Ectodermal cell (in vitro differentiated cells): ENCODE data around the gene DNAH7. TPM values are rescaled to one million over a fixed set of nuclear protein-coding genes. Genes with fewer than 3 reads are reported as not detected.

Experiments
- H3K27ac ChIP-seq: 2 replicates; pipeline ENCODE4 v1.7.0; 2013; ENCODE audit warnings: mild to moderate bottlenecking, low read depth, low read length; ENCODE audit not compliant: insufficient read depth, poor library complexity, severe bottlenecking
- H3K27me3 ChIP-seq: 2 replicates; pipeline ENCODE4 v1.7.0; 2013; ENCODE audit warnings: mild to moderate bottlenecking, low read length; ENCODE audit not compliant: insufficient read depth, control insufficient read depth, poor library complexity, severe bottlenecking
- H3K36me3 ChIP-seq: one replicate; pipeline ENCODE4 v1.7.0; 2013; ENCODE audit warnings: low read length; ENCODE audit not compliant: control insufficient read depth, insufficient read depth
- H3K4me1 ChIP-seq: one replicate; pipeline ENCODE4 v1.7.0; 2013; ENCODE audit warnings: low read length; ENCODE audit not compliant: control insufficient read depth, insufficient read depth
- H3K4me3 ChIP-seq: 2 replicates; pipeline ENCODE4 v1.7.0; 2013; ENCODE audit warnings: low read depth, low read length, control low read depth; ENCODE audit not compliant: insufficient read depth
- H3K9me3 ChIP-seq: 2 replicates; pipeline ENCODE4 v1.7.0; 2013; ENCODE audit warnings: mild to moderate bottlenecking, low read length, moderate library complexity; ENCODE audit not compliant: control insufficient read depth
- WGBS, 2 experiments: methylation state at CpG; one replicate each; pipeline ENCODE4 v1.1.7; 2013; ENCODE audit warnings: missing lambda C conversion rate in 2 of 2; 5-methylcytosine and 5-hydroxymethylcytosine counted together
- polyA plus RNA-seq, 4 experiments: library from polyadenylated mRNA; stranded (reverse); fragments of 50-300 nt; gene quantifications; one replicate each; pipeline ENCODE4 v1.2.3, GENCODE V29; 2013

Gene DNAH7
- polyA plus RNA-seq (2013, experiment 1 of 4) = 0.80 TPM
- 0.76 TPM for polyA plus RNA-seq (2013, experiment 2 of 4)
- polyA plus RNA-seq (2013, experiment 3 of 4) = 1.5 TPM
- polyA plus RNA-seq (2013, experiment 4 of 4) = 0.93 TPM

DNA sequence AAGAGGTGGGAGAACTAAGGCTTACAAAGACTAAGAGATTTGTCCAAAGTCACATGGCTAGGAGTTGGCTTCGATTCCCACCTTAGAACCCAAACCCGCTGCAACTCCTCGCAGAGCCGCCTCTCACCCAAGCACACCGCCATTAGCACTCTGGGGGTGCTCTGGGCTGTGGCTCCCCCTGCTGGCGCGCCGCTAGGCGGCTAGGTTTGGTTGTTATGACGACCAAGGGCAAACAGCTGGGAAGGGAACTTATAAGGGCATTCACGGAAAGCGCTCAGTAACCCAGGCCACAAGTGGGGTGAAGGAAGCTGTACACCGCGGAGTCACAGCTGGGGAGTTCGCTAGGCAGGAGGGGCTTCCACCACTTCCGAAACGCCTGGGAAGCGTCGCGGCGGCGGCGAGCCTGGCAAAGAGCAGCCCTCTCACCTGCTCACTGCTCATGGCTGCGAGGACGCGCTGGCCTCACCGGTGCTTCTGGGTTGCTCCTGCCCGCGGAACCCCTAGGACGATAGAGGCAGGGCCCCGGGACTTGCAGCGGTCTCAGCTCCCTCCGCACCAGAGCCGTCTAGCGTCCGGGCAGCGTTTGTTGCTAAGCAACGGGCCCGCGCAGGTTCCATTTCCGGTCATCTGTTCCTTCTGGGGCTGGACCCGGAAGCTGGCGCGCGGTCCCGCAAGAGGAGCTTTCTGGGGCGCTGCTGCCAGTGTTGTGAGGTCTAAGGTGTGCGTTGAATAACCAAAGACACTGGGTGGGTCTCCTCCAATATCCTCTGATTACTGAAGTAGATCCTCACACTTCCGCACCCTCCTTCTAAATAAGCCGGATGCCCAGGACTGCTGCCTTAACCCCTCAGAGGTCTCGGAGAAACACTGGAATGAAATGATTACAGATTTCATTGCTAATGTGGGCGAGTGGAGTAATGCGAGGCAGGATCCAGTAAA is at the start of gene DNAH7:
DNAH7 (minus strand) TSS at position 567 of the 939 bp plus-strand sequence; CDS start at position 441, 126 bp downstream.
- WGBS, 2 experiments = 9% methylated on average over 53 of the region's 53 CpGs
- H3K4me3 ChIP-seq = peak within 1 kb of the TSS; percentile 83
- H3K27ac ChIP-seq = peak within 1 kb of the TSS; percentile 76
- H3K4me1 ChIP-seq = no peaks in the 10 kb centered on the region
- peaks cover 24% of the 10 kb centered on the region for H3K27me3 ChIP-seq
- H3K9me3 ChIP-seq = no peaks in the 10 kb centered on the region
- H3K36me3 ChIP-seq = no peaks in the 10 kb centered on the region

GRCh38 chr2:196117214-196117705 is 48.6 kb upstream of the DNAH7 start:
- no peak overlapping the region for H3K4me3 ChIP-seq
- H3K4me1 ChIP-seq = peaks cover 9% of the 10 kb centered on the region
- H3K27me3 ChIP-seq = no peaks in the 10 kb centered on the region
- H3K9me3 ChIP-seq = no peaks in the 10 kb centered on the region
- WGBS, 2 experiments = 86 to 95% methylated on average over 2 to 4 of the region's 4 CpGs
- H3K36me3 ChIP-seq = no peaks in the 10 kb centered on the region
- no peak overlapping the region for H3K27ac ChIP-seq

DNA sequence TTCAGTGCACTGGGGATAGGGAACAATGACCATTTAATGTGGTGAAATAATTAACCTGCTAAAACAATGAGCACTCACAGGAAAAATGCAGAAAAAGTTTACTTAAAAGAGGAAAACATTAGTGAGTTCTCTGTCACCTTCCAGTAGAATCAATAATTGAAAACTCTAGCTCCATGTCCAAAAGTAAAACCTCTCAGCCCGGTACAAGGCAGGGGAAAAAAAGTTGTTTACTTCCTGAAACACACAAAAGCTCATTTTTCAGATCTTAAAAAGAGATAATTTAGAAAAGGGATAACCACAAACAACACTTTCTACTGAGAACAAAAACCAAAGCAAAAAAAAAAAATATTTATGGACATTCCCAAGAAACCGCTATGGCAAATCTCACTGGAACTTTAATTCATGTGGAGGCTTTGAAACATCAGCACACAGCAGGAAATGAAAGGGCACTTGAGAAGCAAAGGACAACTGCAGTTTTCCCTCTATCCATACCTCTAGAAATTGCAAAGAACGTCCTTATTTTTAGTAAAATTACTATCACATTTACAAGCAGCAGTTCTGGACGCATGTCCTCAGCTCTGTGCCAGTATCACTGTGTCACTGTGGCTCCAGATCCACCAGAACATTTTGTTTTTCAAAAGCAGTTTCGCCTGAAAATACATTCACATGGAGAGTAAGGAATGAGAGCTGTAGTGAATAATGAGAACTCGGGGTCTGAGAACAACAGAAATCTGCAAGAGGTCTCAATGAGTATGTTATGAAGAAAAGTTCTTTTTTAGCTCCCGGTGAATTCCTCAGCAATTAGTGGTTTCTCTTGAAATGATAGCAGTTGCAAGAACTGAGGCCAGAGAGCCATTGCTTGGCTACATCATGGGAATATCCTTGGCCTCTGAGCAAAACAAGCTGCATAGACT is 44.7 kb upstream of the DNAH7 start:
- WGBS, 2 experiments = 15 to 19% methylated on average over 6 to 7 of the region's 7 CpGs
- Histone ChIP-seq H3K9me3 (no peaks in the 10 kb centered on the region), H3K27ac (peak overlapping the region; percentile 90), H3K4me3 (no peak overlapping the region), H3K36me3 (no peaks in the 10 kb centered on the region), H3K27me3 (no peaks in the 10 kb centered on the region), H3K4me1 (peaks cover 12% of the 10 kb centered on the region)

GRCh38 chr2:196112418-196113034 is 43.9 kb upstream of the DNAH7 start:
- no peaks in the 10 kb centered on the region for H3K36me3 ChIP-seq

DNA sequence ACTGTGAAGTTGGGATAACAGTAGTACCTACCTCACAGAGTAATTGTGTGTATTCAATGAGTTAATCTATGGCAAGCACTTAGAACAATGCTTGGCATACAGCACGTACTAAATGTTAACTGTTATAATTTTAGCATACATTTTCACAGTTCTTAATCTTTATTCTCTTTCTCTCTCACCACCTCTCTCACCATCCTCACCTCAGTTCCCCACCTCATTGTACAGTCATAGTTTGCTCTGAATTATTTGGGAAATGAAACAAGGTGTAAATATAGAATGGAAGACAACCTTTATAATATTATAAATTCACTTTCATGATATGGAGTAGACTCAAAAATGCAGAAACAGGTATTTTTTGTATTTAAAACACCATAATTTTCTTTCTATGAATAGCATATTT is 40.0 kb upstream of the DNAH7 start:
- Histone ChIP-seq H3K27ac (no peak overlapping the region), H3K4me1 (peaks cover 12% of the 10 kb centered on the region), H3K27me3 (no peaks in the 10 kb centered on the region), H3K9me3 (no peaks in the 10 kb centered on the region), H3K36me3 (no peaks in the 10 kb centered on the region), H3K4me3 (no peak overlapping the region)
- WGBS, 2 experiments = 80 to 90% methylated on average over 1 of the region's 1 CpG

More at GRCh38 chr2:196112418-196113034, 43.9 kb upstream of the DNAH7 start:
- H3K27me3 ChIP-seq = no peaks in the 10 kb centered on the region
- peaks cover 12% of the 10 kb centered on the region for H3K4me1 ChIP-seq
- WGBS, 2 experiments = 14 to 47% methylated on average over 3 to 4 of the region's 5 CpGs
- no peak overlapping the region for H3K4me3 ChIP-seq
- peak overlapping the region; percentile 90 for H3K27ac ChIP-seq
- H3K9me3 ChIP-seq = no peaks in the 10 kb centered on the region

GRCh38 chr2:196105951-196106350 is 37.3 kb upstream of the DNAH7 start:
- no peaks in the 10 kb centered on the region for H3K27me3 ChIP-seq
- no peaks in the 10 kb centered on the region for H3K9me3 ChIP-seq
- H3K4me1 ChIP-seq = no peaks in the 10 kb centered on the region
- 91 to 97% methylated on average over 5 of the region's 5 CpGs for whole genome bisulfite sequencing, 2 experiments
- H3K27ac ChIP-seq = no peak overlapping the region
- no peak overlapping the region for H3K4me3 ChIP-seq
- no peaks in the 10 kb centered on the region for H3K36me3 ChIP-seq

DNA sequence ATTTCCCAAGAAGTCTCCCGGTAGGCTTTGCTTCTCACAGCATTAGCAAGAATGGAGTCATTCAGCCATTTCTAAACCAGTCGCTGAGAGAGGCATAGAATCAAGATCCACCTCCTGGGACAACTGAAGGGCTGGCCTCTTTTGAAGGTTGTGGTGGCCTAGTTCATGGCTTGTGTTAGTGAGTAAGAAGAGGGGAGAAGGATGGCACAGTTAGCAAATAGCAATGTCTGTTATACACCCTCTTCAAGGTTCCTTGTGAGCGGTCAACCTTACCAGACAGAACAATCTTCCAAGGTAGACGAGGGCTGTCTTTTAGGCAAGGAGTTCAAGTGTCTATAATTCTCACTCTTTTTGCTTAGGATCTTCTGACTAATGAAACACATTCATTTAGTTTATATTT is 35.4 kb upstream of the DNAH7 start:
- Histone ChIP-seq H3K9me3 (no peaks in the 10 kb centered on the region), H3K36me3 (no peaks in the 10 kb centered on the region), H3K27me3 (no peaks in the 10 kb centered on the region), H3K27ac (no peak overlapping the region), H3K4me1 (no peaks in the 10 kb centered on the region), H3K4me3 (no peak overlapping the region)
- WGBS, 2 experiments = 93 to 95% methylated on average over 4 of the region's 4 CpGs

- H3K36me3 ChIP-seq = no peaks in the 10 kb centered on the region
- H3K27me3 ChIP-seq = no peaks in the 10 kb centered on the region
- 95 to 99% methylated on average over 2 of the region's 2 CpGs for WGBS, 2 experiments
- no peaks in the 10 kb centered on the region for H3K4me1 ChIP-seq
- no peak overlapping the region for H3K27ac ChIP-seq
- no peaks in the 10 kb centered on the region for H3K9me3 ChIP-seq
- no peak overlapping the region for H3K4me3 ChIP-seq
These were observed 35.0 kb upstream of the DNAH7 start for GRCh38 chr2:196103626-196104025.

GRCh38 chr2:196101325-196101991 is 32.8 kb upstream of the DNAH7 start:
- 53 to 61% methylated on average over 6 of the region's 6 CpGs for WGBS, 2 experiments
- Histone ChIP-seq H3K27me3 (no peaks in the 10 kb centered on the region), H3K4me3 (no peak overlapping the region), H3K36me3 (no peaks in the 10 kb centered on the region), H3K27ac (no peak overlapping the region), H3K9me3 (no peaks in the 10 kb centered on the region), H3K4me1 (no peaks in the 10 kb centered on the region)
